Midbrain (tissue), 1 donor: ENCODE results near the gene ARHGEF16.

Experiments
- DNase-seq: peaks from one replicate; lab custom pipeline; 2025; lab: John Stamatoyannopoulos, UW

The ARHGEF16 gene

DNA sequence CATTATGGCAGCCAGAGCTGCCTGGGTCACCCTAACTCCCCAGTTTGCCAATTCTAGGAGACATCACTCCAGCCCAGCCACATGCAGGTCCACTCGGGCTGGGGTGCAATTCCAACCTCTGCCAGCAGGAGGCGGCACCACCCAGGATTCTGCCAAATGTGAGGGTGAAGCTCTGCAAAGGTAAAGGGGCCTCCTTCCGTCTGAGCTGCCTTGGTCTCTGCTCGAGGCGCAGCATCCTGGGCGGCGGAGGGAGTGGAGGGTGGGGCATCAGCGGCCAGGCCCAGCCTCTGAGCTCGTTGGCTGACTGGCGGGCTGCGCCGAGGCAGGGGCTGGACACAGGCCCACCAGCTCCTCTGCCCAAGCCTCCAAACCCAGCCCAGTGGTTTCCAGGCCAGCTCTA, 63.8 kb downstream of the ARHGEF16 start:
- DNase-seq: no peak

DNA sequence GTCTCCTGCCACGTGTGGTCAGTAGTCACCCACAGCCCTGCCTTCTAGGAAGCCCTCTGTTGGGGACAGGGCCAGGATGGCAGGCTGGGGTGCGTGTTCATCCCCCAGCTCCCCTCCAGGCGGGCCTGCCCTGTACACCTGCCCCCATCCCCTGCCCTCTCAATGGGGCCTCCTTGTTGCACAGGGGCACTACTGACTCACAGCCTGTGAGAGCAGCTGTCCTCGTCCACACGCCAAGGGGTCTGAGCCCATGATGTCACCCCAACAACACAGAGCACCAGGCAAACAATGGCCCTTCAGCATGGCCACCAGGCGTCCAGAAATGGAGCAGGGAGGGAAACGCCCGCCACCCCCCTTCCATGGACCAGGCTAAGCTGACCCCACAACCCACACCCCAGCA, 64.3 kb downstream of the ARHGEF16 start:
- no peak for DNase-seq

DNA sequence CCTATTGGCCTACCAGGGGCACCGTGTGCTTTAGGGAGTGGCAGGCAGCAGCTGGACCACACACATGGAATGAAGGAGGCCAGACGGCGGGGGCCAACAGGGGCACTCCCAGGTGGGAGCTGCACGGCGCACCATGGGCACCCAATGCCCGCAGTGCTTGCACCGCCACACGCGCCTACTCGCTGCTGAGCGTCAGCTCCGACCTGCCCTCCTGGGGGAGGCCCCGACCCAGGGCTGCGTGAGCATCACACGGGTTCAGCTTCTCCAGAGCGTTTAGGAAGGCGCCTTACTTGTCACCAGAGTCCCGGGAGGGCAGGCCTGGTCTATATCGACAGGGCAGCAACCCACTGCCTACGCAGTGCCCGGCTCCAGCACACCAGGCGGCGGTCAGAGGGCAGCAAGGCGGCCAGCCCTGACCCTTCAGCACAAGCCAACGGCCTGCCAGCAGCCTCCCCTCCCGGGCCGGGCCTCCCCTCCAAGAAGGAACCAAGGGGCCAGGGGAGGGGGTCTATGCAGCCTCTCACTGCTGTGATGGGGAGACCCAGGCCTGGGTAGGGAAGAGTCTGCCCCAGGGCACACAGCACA, 64.9 kb downstream of the ARHGEF16 start:
- no peak for DNase-seq

DNA sequence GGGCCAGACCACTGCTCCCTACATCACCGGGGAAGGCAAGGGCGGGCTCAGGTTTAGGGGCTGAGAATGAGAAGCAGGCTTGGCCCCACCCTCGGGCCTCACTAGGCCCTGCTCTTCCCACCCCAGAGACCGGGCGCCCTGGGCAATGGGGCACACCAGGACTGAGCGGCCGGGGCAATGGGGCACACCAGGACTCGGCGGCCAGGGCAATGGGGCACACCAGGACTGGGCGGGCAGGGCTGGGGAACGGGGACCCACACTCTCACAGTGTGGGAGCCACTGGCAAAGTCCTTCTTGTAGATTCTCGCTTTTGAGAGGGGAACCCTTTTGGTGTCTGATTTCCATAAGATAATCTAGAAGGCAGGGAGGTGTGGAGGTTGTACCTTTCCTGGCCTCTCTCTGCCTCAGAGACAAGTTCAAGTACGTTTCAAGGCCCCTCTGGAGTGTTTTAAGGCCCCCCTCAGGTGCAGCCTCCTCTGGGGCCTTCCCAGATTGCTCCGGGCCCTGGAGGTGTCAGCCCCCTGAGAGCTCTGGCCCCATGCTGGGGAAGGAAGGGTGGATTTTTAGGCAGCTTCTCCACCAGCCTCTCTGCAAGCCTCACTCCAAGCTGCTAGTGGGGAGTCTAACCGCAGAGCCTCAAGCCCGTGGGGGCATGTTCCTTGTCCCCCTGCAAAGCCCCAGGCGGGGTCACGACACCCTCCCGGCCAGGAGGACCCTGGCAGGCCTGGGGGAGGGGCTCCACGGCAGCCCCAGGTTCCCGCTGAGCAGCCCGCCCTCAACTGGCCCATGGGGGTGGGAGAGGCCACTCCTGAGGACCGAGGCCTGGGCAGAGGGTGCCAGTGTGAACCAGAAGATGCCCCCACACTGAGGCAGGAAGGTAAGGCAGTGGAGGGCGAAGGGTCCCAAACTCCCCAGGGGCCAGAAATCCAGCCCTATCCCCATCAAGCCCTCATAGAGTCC, 66.2 kb downstream of the ARHGEF16 start:
- DNase-seq: no peak

DNA sequence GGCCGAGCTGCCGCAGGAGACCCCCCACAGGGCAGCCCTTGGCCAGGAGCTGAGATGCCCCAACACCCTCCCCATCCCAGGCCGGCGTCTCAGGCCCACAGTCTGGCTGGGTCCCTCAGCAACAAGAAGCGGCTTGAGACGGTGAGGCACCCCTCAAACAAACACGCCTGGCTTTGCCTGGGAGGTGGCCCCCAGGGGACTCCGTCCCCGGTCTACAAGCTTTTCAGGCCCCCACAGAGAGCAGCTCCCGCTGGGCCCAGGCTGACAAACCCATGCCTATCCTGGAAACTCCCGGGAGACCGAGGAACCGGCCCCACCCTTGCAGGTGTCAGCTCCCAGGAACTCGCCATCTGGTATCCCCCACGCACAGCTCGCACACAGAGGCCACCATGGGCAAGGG, 67.0 kb downstream of the ARHGEF16 start:
- no peak for DNase-seq

DNA sequence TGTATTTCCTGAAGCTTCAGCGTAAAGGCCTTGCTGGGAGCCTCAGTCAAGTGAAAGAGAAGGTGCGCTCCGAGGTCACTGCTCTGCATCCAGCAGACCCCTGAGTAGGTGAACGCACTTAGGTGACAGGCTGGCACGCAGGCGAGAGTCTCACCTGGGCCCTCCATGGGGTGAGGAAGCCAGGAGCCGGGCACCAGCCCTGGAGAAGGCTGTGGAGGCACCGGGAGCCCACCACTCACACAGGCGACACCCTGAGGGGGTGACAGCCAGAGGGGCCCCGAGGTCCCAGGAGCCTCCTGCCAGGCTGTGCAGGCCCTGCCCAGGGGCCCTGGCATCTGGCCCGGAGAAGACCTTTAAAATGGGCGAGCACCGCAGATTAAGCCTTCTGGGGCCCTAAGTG, 67.6 kb downstream of the ARHGEF16 start:
- DNase-seq: no peak

DNA sequence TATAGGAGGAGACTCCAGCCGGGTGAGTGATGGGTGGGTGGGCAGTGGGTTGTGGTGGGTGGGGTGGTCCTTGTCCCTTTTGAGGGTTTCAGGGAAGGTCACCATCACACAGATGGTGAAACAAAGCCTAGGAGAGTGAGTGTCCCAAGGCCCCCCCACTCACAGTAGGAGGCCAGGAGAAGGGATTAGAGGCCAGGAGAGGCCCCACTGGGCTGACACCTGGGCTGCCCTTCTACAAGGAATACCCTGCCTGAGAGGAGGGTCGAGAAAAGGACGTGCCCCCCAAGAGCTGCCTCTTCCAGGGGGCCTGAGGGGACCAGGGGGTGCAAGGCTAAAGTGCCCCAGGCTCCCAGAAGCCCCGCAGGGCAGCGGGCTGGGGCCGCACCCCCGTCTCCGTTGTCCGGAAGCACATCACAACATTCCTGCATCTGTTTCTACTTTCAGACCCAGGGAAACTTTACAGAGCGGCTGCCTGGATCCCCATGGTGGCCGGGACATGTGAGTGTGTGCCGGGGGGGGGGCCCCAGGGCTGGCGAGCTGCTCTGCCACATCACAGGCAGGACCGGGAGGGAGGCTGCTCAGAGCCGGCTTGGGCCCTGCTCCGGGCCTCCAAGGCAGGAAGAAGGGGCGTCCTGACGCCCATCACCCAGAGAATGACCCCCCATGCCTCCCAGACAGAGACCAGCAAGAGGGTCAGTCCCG, 68.2 kb downstream of the ARHGEF16 start:
- DNase-seq: no peak

DNA sequence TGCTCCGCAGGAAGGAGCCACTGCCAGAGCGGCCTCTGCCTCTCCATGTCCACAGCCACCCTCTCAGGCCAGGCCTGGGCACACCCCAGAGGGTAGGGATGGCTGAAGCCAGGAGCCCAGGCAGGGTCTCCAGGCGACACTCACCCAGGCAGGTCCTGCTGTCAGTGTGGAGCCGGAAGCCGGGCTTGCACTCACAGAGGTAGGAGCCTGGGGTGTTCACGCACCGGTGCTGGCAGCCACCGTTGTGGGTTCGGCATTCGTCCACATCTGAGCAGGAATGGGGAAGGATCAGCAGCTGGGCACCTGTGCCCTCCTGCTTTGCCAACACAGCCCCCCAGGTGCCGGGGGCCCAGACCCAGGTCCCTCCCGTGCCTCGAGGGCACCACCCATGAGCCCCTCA, 69.5 kb downstream of the ARHGEF16 start:
- DNase-seq: no peak

DNA sequence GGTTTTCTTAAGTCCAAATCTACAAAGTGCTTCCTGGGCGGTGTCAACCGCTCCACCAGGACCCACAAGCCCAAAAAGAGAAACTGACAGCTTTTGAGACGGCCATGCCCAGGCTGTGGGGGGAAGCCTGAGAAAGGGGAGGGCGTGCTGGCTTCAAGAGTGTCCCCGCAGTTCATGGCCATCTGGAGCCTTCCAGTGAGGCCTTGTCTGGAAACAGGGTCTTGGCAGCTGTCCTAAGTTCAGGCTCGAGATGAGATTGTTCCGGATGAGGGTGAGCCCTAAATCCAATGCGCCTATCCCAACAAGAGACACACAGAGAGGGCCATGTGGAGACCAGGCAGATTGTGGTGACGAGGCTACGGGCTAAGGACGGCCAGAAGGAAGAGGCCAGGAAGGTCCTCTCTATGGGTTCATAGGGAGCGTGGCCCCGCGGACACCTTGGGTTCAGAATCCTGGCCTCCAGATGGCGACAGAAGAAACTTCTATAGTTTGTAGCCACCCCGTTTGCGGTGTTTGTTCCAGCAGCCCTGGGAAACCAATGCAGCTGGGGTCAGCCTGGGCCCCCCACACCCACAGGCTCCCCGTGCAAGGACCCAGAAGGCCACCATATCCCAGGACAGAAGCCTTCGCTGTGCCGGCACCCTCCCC, 70.2 kb downstream of the ARHGEF16 start:
- no peak for DNase-seq

DNA sequence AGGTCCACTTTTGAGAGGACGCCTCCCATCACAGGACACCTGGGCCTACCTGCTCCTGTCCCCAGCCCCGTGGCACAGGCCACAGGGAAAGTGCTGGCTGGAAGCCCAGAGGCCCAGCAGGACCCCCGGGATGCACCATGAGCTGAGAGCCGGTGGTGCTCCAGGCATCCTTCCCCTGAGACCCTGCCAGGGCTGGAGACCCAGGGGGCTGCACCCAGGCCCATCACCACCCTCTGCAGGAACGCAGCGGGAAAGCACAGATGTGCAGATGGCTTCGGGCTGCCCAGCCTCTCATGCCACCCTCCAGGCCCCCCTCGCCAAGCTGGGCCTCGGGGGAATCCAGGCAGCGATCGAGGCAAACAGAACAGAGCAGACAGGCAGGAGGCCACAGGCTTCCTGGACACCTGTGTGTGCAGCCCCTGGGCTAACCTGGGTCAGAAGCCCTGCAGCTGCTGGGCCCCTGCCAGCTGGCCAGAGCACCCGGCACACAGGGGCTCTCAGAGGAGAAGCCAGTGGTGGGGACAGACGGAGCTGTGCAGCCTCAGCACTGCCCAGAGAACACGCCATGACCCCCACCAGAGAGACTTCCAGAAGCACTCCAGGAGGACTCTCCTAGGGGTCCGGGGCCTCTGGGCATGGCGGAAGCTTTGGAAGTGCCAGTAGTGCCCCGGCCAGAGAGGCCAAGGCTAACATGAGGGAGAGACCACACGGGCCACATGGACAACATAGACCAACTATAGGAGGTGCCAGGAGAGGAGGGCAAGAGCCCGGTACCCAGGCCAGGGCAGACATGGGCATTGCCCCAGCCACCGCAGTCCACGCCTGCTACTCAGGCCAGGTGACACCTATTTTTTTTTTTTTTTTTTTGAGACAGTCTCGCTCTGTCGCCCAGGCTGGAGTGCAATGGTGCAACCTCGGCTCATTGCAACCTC, 71.4 kb downstream of the ARHGEF16 start:
- no peak for DNase-seq

DNA sequence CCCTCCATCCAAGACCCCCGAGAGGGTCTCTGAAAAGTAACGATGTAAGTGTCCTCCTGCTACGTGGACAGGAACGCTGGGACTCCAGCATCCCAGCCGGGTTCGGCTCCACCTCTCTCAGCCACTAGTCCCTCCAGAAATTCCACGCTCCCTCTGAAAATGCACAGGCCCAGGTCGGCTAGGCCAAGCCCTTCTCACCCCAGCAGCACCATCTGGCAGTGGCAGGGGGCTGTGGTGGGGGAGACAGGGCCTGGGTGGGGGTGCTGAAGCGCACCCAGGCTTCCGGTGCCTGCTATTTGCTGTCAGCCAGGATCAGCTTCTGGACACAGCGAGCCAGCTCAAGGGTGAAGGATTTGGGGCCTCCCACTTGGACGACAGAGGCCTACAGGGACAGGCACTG, 73.3 kb downstream of the ARHGEF16 start:
- no peak for DNase-seq

DNA sequence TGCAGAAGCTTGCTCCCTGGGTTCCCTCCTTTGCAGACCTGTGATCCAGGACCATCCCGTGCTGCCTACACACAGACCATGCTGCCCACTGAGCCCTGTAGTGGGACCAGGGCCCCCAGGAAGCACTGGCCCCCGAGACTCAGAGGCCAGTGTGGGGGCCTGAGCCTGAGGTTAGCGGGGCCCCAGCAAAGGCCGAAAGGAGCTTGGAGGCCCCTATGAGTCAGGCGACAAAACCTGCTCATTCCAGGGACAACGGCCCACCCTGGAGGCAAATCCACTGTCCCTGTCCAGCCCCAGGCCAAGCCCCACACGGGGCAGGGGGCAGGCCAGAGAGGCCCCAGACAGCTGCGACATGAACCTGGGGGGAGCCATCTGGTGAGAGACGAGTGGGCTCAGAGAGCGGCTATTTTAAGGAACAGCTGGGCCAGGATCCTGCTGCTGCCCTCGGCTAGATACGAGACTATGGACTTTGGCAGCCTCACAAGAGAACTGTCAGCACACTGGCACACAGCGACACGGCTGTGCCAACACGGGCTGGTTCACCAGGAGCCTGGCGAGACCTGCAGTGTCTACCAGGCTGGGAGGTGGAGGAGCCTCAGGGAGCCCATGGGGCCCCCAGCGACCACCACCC, 74.7 kb downstream of the ARHGEF16 start:
- DNase-seq: peak; percentile 8

DNA sequence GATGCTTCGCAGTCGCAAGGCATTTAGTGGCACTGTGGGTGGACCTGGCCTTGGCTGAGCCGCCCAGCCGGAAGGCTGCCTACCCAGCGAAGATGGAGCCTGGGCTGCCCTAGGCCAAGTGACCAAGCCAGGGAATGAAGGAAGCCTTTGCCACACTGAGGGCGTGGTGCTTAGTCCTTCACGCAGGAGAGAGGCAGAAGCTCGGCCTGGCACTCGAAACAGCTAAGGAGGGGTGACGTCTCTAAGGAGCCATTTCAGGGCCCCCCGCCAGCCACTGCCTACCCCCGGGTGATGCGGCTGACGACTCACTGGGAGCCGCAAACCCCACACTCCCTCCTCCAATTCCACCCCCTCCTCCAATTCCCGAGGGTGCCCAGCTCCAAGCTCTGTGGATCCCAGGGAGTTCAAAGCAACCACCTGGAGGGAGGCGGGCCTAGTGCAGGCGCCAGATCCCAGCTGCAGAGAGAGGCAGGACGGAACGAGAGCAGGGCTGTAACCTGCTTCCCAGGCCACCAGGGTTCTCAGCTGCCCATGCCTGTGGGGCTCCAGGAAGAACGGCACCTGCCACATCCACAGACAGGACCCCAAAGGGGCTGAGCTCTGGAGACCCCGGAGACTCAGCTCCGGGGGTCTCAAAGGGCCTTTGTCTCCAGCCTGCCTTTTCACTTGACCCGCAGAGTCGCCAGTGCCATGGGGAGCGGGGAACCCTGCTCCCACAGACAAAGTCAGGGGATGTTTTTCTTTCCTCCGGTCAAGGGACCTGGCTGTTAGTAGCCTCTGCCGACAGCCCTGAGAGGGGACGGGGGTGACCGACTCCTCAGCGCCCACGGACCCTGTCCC, 75.8 kb downstream of the ARHGEF16 start:
- no peak for DNase-seq
